HG02642 (cell line): Measurements from ENCODE around the gene SPTB.
A peak's percentile ranks its signal among the peaks of the same experiment; 100 is the strongest.
"Not testable (repeated sequence)": the region's sequence is repeated elsewhere in the genome, so short reads cannot be mapped to it uniquely, and the experiment has no call there.

Source experiments
- ATAC-seq: cut with Tn5 transposase; IDR thresholded peaks from one replicate; pipeline ENCODE4 v1.9.1; 2021; ENCODE audit warnings: mild to moderate bottlenecking; ENCODE audit not compliant: unreplicated experiment, poor library complexity

SPTB gene

DNA sequence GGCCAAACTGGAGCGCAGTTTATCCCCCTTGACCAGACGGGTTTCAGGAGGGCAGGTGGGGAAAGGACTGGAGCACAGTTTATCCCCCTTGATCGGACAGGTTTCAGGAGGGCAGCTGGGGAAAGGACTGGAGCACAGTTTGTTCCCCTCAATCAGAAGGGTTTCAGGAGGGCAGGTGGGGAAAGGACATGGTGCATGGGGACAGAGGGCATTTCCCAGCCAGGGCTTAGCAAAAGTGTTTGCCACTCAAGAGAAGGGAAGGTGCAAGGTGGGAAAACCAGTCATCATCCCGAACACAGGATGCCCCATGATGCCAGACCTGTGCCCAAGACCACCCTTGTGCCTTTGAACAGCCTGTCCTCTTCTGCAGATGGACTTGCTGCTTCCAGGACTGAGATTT, 54.7 kb downstream of the SPTB start:
- ATAC-seq: no peak

DNA sequence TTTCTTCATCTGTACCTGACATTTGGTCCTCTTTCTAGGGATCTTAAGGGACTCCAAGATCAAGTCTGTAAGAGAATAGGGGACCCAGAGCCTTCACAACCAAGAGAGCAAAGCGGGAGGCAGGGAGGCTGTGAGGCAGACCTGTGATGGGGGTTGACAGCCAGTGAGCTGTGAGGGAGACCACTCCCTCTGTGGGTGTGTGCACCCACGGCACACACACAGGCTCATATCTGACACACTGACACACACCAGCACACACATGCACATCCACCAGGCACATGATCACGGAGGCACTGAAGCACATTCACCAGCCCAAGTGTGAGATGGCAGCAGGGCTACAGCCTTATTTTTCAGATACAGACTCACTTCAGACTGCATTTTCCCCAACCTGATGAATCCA, 55.2 kb downstream of the SPTB start:
- no peak for ATAC-seq

DNA sequence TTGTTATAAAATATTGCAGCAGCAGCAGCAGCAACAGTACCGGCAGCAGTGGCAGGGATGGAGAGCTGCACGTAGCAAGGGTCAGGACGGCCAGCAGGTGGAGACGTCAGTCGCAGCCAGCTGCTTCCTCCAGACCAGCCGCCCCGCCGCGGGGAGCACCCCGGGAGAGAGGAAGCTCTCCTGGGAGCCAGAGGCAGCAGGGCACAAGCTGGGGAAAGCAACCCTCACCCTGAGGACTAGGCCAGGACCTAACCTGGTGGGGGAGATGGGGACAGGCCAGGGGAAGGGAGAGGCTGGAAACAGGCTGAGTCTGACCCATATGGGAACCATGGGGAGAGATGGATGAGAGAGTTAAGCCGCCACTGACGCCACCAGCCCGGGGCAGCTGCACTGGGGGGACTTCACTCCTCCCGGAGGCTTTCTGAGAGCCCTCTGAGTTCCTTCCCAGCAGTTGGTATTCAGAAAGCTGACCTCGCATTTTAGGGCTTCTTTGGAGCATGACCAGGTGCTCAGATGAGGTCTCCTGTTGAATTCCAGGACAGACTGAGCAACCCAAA, 56.3 kb downstream of the SPTB start:
- ATAC-seq: peak; percentile 77

DNA sequence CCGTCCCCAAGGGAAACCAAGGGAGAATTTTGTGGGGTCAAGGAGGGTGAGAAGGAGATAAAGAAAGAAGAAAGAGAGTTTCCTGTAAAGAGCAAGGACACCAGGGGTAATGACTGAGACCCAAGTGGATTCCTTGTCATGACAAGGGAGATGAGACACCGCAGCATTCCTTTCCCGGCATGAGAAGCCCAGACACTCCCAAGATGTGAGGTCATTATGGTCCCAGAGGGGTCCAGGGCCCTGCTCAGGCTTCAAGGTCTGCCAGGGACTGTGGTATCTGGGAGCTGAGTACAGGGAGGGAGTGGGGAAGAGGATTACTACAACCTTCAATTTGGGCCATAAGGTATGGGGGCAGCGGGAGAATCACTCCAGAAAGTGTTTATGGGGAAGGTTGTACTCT, 58.1 kb downstream of the SPTB start:
- no peak for ATAC-seq

DNA sequence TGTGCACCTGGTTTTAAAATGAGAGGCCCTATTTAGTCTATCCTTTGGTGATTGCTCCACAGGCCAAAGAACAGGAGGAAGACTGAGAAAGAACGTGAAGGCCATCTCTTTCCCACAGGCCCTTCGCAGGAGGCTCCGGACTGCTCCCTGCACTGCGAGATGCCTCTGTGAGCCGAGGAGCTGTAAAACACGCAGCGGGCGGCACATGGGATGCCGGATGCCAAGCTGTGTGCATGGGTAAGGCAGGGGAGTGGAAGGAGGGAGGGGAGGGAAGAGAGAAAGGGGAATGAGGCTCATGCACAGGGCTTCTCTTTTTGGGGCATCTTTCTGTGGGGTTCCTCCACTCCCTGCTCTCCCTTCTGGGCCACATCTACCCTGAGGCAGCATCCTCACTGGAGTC, 61.6 kb downstream of the SPTB start:
- no peak for ATAC-seq

DNA sequence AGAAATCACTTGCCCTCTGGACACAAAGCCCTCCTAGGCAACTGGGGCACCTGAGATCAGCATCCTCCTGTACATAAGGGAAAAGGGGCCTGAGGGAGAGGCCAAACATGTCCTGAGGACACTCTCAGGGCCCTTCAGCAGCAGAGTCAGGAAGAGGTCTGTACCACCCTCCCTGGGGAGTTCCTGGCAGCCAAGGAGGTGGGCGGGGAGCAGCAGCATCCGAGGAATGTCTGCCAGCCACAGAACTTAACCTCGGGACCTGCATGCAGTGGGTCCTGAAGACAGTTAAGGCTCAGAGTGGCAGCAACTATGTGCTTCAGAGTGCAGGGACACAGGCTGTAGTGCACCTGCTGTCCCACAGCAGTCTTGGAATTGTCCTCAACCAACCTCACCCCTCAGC, 62.1 kb downstream of the SPTB start:
- ATAC-seq: no peak

DNA sequence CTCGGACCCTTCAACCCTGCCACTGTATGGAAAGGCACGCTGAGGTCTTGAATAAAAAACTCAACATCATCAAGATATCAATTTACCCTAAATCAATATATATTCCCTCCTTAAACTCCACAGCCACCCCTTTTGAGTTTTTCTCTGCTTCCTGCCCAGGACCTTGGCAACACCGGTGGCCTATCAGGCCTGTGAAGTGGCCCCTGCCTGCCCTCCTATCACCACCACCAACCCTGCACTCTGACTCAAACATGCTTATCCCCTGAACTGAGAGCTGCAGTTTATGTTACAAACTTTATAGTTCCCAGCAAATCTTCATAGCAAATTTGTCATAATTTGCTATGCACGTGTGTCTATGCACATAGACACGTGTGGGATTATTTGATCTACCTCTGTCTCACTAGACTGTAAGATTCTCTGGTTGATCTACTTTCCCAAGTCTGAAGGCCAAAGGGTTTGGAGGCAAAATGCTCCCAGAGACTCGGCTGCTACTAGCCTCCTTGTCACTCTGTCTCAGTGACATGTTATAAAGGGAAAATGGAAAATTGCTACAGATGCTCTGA, 63.4 kb downstream of the SPTB start:
- ATAC-seq: no peak

DNA sequence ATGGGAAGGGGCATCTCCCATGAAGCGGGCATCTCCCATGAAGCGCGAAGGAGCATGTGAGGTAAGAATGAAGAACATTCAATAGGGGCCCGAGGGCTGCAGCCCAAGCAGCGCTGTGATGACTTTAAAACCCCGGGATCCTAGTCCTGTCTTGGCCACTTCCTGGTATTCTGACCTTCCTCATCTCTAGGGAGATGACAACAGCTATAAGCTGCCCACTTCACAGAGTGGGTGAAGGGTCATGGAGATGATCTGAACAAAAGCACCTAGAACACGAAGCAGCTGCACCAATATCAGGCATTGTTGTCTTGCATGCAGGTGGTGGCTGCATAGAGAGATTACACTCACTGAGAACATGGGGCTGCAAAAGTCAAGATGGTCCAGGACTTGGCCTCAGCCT, 64.5 kb downstream of the SPTB start:
- no peak for ATAC-seq

DNA sequence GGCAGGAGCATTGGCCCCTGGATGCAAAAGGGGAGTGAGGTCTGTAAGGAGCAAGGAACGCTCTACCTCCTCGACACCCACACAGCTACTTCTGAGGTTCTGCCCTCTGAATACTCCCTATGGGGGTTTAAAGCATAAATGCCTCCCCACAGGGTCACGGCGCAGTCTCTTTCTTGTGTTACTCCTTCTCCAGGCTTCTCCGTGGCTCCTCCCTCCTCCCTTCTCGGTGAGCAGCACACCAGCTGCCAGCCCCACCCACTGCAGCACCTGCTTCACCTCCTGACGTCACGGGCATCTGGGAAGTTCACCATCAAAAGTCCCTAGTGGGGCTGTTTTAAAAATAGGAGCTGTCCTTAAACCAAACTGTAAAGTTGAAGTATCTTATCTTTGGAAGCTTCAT, 67.3 kb downstream of the SPTB start:
- no peak for ATAC-seq

DNA sequence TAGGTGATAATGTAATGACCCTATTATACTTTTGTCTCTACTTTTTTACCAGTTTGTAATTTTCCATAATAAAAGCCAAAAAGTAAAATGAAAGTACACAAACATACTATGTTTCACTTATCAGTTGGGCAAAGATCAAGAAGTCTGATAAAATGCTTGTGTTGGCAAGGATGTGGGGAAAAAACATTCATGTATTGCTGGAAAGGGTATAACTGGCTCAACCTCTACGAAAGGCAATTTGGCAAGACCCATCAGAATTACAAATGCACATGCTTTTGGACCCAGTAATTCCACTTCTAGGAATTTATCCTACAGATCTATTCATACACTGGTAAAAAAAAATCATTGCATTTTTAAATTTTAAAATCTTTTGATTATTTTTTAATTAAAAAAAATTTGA, 68.0 kb downstream of the SPTB start:
- ATAC-seq: no peak

DNA sequence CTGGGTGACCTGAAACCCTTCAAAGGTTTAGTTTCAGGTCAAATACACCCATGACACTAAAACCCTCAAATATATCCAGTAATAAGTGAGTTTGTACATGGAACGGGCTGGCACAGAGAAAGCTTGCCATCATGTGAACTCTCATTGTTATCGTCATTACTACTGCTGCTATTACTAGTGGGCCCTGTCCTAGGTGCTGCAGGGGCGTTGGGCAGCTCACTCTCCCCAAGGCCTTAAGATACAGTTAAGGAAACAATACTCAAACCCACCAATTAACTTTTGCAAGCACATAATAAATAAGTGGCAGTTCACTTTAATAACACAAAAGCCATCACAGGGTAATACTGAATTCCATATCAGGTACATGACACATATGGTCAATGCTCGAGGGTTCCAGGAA, 71.3 kb downstream of the SPTB start:
- ATAC-seq: no peak

DNA sequence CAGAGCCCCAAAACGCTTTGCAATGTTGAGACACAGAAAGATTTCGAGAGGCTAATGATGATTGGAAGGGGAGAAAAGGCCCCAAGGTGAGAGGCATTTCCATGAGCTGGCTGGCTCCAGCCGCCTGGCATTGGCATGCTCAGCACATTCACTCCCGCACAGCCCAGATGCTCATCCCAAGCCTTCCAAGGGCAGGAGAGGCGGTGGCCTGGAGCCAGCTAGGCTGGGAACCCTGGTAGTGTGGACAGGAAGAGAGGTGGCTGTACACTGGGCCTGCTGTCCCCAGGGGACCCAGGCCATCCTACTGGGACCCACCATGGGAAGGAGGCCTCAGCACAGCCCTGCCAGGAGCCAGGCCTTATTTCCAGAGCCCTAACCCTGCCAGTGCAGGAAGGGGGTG, 72.2 kb downstream of the SPTB start:
- no peak for ATAC-seq

DNA sequence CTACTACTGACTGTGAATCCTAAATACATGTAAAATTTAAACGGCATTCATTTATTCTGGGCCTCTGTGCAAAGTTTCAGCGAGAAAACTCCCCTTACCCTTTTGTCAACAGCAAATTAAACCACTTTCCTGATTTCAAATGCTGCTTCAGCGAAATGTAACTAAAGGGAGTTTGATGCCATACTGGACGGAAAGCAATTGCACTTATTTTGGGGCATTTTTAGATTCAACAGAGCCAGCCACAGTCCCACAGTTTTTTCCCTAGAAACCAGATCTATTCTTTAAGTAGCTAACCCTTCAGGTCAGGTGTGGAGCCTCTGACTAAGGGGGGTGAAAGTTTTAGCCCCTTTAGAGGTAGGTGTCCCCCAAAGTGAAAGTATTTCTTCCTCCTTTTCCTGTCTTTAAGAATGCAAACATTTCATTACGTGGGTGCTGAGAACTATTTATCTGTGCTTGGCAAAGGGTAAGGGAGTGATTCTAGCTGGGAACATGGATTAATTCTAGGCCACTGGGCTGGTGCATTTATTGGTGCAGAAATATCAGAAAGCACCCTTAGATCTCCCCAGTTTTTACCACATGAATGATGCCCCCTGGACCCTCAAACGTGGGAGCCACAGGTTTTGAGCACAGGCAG, 72.7 kb downstream of the SPTB start:
- ATAC-seq: no peak

DNA sequence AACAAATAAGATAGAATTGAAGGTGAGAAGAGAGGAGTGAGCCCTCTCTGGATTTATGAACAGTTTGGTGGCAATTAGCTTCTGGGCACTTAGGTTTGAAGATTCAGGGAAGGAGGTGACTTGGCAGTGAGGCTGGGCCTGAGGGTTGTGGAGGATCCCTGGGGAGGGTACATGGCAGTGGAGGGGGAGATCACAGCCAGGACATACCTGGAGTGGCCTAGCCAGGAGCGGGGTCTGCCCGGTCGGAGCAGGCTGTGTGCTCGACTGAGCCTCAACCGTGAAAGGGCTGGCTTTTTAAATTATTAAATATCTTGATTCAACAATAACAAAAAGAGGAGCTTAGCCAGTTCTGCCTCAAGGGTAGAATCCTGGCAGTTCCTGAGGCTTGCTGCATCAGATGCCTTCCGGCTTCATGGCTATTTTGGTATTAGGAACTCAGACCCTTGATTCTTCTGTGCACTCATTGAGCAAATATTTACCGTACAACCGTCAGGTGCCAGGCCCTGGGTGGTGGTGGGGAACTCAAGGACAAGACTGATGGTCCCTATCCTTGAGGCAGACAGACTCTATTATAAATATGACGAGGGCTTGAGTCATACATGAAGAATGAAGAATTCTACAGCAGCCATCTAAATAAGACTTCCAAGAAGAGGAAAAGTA, 73.4 kb downstream of the SPTB start:
- ATAC-seq: no peak

DNA sequence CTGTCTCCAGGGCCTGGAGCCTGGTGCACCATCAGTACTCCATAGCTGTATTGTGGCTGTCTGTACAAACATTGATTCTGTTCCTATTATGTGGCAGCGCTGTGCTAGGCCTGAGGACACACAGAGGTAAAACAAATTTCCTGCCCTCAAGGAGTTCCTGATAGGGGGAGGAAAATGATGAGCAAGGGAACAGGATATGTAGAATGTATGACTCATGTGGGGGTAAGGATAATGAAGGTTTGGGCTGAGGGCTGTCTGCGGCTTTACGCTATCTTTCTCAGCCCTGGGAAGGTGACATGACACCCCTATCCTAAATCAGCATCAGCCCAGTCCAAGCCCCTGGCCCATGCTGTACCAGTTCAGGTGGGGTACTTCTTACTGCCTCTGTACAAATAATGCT, 74.1 kb downstream of the SPTB start:
- ATAC-seq: not testable (repeated sequence)

DNA sequence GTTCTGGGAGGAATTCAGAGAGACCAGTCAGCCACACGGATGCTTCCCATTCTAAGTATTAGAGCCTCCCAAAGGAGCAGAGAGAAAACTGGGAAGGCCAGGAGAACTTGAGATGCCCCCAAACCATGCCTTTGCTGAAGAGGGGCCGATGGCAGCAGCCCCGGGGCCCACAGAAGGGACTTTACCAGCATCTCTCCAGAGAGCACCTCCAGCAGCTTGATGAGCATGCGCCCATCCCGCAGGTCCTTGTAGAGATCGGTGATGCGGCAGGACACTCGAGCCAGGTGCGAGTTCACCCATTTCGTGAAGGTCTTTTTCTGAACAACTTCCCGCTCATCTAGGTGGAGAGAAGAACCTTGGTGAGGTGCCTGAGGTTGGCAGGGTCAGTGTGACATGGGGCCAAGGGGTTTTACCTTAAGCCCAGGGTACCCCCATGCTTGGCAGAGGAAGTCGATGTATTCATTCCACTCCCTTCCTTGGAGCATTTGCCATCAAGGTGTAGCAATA, 74.9 kb downstream of the SPTB start:
- no peak for ATAC-seq

DNA sequence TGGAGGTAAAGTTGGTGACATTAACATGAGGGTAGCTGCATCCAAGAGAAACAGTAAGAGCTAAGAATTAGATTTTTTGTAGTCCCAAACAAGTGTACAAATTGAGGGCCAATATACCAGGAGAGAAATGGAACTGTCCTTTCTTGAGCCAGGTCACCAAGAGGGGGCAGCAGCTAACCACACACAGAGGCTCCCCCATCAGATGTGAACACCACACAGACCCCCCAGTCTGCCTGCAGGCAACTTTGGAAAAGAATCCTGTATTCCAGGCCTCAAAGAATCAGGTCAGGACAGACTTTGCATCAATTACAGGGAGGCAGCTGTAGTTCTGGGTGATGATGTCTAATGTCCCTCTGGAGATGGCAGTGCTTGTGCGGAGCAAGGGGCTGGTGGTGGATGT, 77.9 kb downstream of the SPTB start:
- no peak for ATAC-seq

DNA sequence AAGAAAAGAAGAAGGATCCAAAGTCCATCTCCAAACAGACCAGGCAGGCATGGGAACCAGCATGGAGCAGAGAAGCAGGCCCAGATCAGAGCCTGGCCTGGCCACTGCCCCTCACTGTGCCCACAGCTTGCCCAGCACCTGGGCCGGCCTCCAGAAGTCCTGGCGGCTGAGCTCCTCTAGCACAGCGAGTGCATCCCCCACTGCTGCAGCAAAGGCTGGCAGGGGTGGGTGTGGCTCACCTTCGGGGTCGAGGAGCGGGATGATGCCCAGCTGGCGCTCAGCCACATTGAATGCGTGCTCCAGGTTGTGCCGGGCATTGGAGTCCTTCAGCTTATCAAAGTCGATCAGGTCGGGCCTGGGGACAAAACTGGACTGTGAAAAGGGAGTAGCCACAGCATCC, 78.7 kb downstream of the SPTB start:
- ATAC-seq: no peak

DNA sequence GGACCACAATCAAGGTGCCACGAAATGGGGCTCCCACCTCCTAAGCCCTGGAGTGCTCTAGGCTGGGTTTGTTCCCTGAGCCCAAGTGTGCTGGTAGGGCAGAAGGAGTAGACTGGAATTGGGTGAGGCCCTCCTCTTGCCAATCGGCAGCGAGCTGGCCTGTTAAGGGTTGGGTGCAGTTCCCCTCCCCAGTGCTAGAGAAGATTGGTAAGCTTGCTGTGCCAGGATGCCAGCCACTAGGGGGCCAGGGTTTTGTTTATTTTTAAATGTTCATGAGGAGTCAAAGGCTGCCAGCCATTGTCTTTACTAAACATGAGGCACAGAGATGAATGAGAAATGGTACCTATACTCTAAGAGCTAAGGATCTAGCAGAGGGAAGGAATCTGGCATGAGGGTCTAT, 79.7 kb downstream of the SPTB start:
- no peak for ATAC-seq

DNA sequence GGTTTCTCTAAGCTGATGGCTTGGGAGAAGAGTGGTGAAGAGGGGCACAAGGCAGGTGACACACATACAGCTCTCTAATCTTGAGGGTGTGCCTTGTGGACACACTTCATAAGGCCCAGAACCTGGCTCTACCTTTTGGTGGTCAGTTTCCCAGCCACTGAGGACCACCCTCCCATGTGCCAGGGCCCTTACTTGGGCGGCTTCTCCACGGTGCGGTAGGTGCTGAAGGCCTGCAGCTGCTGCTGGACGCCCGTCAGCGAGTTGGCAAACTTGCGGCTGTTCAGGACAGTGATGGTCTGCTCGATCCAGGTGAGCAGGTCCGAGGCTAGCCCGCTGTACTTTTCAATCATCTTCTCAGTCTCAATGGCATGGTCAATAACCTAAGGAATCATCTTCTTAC, 80.2 kb downstream of the SPTB start:
- ATAC-seq: no peak

DNA sequence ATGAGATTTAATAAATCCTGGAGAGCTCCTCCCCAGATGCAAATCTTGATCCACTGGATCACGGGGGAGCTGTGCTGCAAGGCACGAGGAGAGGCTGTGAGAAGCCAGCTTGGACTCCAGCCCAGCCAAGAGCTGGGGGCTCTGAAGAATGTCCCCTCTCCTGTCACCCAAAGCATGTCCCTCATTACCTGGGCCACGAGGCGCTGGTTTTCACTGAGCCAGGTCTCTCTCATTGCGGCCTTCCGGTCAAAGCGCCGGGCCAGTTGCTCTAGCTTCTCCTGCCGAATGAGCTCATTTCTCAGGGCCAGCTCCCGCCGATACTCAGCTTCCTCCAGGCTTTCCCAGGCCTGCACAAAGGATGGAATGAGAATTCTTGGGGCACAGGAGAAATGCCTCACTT, 83.3 kb downstream of the SPTB start:
- no peak for ATAC-seq

DNA sequence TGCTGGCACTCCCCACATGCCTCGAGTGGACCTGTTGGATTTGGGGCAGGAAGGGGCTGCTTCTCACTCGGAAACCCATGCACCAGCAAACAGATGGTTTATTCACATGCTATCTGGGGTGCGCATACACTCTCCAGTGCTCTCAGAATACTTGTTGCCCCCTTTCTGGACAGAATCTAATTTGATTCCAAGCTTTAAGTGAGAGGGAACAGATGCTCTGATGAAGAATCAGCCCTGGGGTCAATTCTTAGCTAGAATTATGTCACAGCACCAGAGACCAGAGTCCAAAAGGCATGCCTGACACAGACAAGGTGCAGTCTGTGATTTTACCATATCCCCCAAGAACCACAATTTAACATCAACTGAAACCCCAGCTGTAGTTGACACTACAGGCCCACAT, 83.8 kb downstream of the SPTB start:
- ATAC-seq: no peak
